Left colon (tissue), 2 donors: Measurements from ENCODE around the gene MAPK12. TPM values are rescaled to one million over a fixed set of nuclear protein-coding genes. Genes with fewer than 3 reads are reported as not detected.

Experiments used
- ATAC-seq: fragments of 200-7000 bp; cut with Tn5 transposase; one replicate; pipeline ENCODE4 v1.9.1; 2020; ENCODE audit warnings: mild to moderate bottlenecking, moderate library complexity
- DNase-seq, 2 donors: peaks; one replicate each; pipeline ENCODE4 v3.0.0-alpha.2; 2020
- intact Hi-C, 2 donors: fragments of 100-400 bp; cut with DNase I in 1 of 2; cut with micrococcal nuclease in 1 of 2; formaldehyde crosslinking; loops; one replicate each; pipeline versions ENCODE4 v1.11.2 to v1.14.0; 2022; cut with DNase I, micrococcal nuclease
- total RNA-seq, 2 donors: library from RNA; stranded (reverse); fragmentation: NEBNext Ultra II Directional; extraction: Animal tissue kit (Norgen Biotek cat#: 25700); gene quantifications; one replicate each; pipeline ENCODE4 v1.2.1, GENCODE V29; 2021
- donor health status: DM: no; HTN: no; CAD: no.
- donor health status: DM: yes; HTN: yes; CAD: no.

MAPK12 gene
- total RNA-seq, 2 donors from 2014 or later = 3.0 to 3.1 TPM

DNA sequence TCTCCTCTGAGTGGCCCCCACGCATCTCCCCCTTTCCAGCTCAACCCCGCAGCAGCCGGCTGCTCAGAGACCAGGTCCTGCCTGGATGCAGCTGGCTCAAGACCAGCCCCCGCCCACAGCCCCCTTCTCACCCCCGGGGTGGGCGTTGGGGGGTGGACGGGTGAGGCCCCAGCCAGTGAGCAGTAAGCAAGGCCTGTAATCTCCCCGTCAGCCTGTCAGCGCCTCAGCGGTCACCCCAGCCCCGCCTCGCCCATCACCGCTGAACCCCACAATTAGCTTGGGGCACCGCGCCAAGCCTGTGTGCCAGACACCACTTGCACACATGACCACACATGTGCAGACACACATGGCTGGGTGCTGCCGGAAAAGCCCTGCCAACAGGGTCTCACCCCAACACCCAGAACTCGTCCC is 40.1 kb upstream of the MAPK12 start:
- intact Hi-C loops = no loop called here
- ATAC-seq (no peak), DNase-seq (peak in 1 of 2 donors; percentile 54)

DNA sequence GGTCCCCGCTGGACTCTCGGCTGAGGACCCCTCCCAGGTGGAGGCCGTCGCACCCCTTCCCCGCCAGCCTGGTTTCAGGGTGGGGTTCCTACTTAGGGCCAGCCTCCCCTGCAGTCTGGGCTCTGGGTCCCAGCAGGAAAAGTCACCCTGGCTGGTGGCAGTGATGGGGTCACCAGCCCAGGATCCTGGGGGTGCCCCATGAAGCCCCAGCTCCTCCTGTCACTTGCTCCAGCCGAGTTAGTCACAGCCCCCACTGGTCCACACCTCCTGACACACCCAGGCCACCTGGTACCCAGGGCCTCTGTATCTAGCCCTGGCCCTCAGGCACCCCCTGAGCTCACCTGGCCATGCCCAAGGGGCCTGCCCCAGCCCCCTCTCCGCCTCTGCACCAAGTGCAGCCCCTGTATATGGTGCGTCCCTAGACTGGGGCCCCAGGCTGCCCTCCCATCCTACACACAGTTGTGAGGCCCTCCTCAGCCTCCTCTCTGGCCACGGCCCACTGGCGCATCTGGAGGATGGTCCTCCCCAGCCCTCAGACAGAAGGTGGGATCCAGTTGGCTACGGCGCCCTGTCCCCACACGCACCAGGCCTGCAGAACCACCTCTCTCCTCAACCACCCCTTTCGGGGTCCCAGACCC is 39.3 kb upstream of the MAPK12 start:
- no peak for DNase-seq
- ATAC-seq = no peak
- intact Hi-C loops = no loop called here

DNA sequence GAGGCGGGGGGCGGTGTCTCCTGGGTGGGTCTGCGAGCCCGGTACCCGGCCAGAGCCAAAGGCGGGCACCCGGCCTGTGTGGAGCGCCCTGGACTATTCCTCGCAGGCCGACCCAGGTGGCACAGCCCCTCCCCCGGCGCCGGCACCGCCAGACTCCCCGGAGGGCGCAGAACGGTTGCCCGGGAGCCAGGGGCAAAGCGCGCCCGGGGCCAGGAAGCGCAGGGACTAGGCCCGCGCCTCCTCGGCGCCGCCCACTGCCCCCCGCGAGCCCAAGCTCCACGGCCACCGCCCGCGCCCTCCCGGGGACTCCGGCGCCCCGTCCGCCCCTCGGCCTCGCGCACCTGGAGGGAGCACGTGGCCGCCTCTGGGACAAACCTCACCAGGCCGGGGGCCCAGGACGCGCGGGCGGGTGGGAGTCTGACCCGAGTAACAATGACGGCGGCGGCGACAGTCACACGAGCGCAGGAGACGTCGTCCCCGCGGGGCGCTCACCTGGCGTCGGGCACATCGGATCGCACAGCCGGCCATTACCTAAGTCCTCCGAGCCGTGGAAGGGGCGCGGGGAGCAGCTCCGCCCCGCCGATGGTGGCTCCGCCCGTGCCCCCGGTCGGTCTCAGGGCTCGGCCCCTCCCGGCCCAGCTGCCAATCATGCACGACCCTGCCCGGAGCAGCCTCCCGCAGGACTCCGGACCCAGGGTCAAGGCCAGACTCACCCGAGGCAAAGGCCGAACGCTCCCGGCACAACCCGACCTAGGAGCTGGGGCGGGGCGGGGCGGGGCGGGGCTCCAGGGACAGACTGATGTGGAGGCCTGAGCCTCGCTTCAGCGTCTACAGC is 38.5 kb upstream of the MAPK12 start:
- DNase-seq (peak; percentile 84 to 89), ATAC-seq (peak; percentile 59)
- intact Hi-C loops = no loop called here

DNA sequence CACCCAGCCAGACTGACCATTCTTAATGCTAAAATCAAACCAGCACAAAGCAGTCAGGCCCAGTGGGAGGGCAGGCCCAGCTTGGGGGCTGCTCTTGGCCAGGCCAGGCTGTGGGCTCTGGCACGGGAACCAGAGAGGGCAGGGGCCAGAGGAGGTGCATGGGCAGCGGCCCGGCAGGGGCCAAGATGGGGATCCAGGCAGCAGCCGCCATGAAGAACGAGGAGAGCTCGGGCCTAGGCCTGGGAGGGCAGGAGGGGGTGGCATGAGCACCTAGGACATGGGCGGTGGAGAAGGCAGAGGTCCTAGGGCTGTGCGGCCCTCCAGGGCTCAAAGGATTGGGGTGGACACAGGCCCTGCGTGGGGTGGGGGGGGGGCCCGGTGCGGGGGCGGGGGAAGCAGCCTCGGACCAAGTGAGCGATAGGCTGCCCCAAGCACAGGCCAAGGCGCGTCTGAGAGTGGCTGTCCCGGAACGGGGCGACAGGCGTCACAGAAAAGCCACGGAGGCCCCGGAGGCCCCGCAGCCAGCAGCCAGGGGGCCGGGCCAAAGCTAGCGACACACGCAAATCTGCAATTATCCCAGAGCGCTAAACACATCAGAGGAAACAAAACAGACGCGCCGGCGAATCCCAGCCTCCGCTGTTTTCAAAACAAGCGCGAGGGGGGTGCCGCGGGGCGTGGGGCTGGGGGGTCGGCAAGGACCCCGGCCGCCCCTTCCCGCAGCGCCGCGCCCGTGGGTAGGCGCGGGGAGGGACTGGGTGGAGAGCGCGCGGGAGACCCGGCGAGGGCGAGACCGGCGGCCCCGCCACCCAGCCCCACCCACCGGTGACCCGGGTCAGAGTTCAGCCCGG is 37.7 kb upstream of the MAPK12 start:
- intact Hi-C loops = no loop called here
- DNase-seq (no peak), ATAC-seq (no peak)

DNA sequence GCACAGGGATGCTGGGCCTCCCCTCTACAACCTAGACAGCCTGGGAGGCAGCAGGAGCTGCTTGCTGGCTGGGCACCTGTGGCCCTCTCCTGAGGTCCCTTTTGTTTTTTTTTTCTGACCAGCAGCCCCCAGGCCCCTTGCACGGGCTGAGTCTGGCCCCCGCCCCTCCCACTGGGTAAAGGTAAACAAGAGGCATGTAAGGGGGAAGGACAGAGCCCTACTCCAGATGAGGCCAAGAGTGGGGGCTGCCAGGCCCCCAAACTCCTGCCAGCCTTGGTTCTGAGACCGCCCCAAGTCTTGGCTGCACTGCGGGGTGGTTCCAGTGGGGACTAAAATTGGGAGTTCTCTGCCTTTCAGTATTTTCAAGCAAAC is 36.8 kb upstream of the MAPK12 start:
- no peak for DNase-seq
- ATAC-seq = no peak
- intact Hi-C loops = no loop called here

DNA sequence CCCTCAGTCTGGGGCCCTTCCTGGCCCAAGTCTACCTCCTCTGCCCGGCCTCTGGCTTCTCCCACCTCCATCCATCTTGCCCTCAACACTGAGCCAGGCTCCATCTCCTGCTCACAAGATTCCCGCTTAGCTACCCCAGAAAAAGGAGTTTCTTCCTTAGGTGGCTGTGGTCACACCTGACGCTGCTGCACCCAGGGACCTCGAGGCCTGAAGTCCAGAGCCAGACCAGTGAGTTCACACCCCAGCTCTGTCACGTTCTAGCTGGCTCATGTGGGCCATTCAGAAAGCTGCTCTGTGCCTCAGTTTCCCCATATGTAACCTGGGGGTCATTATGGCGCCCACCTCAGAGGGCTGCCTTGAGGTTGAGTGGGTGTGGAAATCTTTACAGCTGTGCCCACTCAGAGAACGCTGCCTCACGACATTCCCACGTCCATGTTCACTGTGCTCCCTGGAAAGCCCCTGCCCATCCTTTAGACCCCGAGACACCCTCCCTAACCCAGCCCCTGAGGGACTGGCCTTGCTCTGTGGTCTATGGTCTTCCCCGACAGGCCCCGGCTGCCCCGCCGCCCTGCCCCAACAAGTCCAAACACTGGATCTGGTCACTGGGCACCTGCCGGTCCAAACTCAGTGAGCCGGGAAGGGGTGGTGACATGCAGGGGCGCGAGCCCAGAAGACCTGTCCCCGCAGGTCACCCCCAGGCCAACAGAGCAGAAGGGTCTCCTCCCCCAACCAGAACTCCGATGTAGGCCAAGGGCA is 36.2 kb upstream of the MAPK12 start:
- ATAC-seq (no peak), DNase-seq (no peak)
- intact Hi-C loops = no loop called here

DNA sequence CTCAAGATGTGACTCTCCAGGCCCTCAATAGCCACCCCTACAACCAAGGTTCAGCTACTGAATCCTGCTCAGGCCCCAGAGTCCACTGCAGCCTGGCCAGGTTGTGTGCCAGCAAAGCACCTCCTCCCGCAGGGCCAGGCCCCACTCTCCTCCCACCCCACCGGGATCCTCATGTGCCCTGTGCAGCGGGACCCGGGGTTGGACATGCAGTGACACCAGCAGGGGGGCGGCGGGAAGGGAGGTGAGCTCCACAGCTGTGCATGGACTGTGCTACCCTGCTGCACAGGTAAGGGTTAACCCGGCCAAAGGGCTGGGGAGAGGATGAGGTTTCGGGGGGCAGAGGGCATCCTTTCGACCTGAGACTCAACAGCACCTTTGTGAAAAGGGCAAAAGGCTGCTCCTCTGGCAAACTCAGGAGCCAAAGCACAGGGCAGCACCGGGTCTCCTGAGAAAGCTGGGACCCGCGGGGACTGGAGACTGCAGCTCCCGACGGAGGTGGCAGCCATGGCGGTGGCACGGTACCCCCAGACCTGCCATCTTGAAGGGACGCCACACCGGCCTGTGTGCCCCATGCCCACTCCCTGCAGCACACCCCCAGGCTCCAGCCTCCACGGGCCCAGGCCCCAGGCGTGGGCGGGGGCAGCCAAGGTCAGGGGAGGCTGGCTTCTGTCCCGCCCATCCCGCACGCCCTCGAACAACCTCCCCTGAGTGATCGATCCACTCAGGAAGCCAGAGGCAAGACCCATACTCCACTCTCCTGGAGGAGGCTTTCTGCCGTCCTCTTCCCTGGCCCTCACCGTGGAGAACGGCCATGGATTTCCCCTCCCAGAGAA is 35.4 kb upstream of the MAPK12 start:
- intact Hi-C loops = no loop called here
- DNase-seq = no peak
- no peak for ATAC-seq

DNA sequence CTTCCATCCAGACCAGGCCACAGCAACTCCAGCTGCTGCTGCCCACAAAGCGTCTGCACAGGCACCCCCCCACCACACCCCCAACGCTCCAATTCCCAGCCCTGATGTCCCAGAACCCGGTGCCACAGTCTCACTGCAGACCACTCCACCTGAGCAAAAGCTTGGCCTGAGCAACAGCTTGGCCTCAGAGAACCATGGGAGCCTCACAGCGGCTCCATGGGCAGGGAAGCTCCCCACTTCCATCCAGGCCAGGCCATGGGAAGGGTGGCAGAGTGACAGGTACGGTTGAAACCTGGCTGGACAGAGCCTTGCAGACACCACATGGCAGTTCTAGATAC is 32.8 kb upstream of the MAPK12 start:
- intact Hi-C loops = no loop called here
- ATAC-seq = peak; percentile 7
- DNase-seq = no peak

DNA sequence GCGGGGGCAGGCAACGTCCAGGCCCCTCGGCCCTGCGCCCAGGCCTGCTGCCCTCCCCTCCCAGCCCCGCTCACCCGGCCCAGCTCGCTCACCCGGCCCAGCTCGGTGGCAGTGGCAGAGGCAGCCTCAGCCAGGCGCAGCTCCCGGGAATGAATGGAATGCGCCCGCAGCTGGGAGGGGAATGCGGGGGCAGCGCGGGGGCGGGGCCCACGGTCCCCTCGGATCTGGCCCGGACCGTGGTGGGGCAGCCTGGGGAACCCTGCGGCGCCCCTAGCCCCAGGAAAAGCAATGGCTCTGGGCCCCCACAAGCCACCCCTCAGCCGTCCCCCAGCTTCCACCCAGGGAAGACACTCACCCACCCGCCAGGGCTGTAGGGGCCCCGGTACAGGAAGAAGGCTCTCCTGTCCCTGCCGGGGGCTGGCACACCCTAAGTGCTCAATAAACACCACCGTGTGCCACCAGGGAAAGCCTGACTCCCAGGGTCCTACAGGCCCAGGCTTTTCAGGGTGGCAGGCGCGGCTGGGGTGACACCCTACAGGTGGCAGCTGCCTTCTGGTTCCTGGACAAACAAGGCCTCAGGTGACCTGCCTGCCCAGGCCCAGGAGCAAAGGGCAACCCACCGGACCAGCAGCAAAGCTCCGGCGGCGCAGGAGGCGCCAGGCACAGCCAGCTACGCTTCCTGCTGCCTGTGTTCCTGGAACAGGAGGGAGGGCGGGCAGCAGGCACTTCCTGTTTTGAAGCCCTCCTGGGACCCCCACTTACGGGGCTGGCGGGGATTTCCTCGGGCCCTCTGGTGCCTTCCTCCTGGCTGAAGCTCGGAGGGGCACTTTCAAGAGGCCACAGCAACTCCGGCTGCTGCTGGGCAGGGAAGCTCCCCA is 32.2 kb upstream of the MAPK12 start:
- intact Hi-C loops = no loop called here
- ATAC-seq = peak; percentile 85
- peak; percentile 81 to 93 for DNase-seq

DNA sequence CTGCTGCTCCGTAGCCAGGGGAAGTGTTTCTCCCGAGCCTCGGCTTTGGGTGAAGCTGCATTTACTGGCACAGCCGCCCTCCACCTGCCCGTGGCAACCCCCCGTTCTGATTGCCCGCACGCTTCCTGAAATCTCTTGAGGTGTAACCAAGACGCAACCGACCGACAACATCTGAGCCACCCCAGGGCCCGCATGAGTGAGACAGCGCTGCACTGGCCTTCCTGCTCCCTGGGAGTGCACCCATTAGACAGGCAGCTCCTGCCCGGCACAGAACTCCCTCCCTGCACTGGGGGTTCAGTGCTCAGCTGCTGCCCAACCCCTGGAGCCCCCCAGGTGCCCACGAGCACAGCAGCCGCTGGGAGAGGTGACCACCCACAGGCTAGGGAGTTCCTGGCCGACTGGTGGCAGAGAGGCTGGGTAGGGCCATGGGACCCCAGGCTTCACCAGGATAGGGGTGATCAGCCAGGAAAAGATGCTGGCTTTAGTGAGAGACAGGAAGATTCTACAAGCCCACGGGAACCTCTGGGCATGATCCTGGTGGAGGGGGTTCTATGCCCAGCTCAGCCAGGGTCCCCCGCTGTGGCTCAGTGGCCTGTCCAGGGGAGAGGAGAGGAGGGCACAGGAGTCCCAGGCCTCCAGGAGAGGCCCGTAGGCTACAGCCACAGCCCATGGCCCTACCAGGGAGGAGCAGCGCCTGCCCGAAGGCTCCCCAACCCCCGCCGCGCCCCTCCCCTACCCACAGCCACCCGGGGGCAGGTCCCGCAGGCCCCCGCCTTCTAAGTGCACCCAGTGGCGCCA is 31.4 kb upstream of the MAPK12 start:
- intact Hi-C loops = no loop called here
- peak; percentile 23 for ATAC-seq
- no peak for DNase-seq

DNA sequence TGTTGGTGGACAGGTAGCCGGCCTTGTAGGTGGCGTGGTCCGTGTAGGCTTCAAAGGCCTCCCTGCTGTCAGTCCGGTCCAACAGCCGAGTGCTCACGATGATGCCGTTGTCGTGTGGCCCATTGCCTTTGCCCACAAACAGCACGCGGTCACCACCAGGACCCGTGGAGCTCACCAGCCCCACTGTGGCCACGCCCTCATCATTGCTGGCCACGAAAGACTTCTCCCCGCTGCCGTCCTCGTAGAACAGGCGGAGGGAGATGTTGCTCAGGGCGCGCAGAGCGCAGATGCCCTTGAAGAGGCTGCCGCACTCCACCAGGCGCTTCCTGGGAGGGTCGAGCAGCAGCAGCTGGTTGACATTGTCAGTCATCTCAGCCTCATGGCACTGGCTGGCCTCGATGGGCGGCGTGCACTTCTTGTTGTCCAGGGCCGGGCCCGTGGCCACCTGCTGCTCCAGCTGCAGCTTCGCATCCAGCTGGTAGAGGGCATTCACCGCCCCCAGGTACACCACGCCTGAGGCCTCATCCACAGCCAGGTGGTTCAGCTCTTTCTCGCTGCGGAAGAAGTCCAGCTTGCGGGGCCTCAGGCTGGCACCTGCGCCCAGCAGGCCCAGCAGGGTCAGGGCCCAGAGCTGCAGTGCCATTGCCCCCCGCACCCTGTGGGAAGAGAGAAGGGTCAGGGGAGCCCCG is 28.6 kb upstream of the MAPK12 start:
- DNase-seq (no peak), ATAC-seq (no peak)
- intact Hi-C loops = no loop called here

DNA sequence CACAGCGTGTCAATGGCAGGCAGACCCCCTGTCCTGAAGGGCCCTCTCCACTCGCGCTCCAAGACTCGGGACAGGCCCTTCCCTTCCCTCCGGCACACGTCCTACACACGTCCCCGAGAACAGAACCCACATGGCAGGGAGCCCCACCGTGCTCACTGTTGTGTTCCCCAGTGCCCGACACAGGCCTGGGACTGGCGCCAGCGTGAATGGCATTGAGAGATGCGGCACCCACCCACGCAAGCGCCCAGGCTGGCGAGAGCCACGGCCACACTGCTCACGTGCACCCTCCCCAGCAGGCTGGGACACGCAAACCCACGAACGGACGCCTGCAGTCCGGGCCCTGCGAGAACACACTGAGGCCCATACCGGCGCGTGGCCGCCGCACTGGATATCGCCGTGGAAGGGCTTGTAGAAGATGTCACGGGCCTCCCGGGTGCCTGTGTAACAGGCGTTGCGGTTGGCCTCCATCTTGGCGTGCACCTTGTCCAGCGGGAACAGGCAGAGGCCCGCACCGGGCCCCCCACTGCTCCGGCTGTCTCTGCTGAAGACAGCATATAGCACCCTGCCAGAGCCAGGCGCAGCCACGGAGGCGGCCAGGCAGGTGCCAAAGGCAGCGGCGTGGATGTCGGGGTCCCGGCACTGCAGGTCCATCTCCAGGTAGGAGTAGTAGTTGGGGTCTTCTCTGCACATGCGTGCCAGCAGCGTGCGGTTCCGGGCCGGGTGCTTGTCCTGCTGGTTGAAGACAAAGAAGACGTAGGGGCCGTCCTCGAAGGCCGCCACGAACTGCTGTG is 27.9 kb upstream of the MAPK12 start:
- ATAC-seq (no peak), DNase-seq (no peak)
- intact Hi-C loops = no loop called here

DNA sequence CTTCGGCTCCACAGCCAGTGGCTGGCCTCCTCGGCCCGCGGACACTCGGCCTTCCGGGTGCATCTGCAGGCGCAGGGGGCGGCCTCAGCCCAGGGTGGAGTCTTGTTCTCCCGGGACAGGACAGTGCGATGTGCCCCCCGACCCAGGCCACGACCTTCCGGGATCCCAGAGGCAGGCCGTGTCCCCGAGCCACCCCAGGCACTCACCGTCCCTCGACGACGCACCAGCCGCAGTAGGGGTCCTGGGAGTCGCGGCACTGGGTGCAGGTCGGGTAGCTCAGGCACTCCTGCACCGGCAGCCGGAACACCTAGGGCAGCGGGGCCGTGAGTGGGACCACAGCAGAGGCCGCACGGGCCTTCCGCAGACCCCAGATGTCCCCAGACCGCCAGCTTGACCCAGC is 26.2 kb upstream of the MAPK12 start:
- ATAC-seq (no peak), DNase-seq (no peak)
- intact Hi-C loops = no loop called here

DNA sequence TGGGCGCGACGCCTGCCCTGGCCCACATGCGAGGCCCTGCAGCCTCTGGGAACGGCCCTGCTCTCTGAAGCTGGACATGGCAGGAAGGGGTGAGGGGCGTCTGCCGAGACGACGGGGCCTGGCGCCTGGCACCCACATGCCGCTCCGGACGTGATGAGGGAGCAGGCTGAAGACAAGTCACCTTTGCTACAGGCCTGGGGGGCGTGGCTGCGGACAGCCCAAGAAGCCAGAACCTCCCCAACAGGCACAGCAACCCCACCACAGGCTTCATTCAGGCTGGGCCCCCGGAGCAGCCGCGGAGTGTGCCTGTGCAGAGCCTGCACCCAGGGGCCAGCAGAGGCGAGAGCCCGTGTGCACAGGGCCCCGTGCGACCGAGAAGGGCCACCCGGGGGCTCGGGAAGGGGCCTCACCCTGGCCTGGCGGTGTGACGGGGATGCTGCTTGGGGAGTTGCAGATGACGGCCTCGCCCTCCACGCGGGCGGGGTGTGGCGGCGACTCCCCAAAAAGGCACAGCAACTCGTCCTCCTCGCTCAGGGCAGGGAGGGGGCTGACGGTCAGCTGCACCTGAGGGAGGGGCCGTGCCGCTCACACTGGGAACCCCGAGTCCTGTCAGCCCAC is 25.3 kb upstream of the MAPK12 start:
- intact Hi-C loops = no loop called here
- no peak for DNase-seq
- ATAC-seq = no peak

DNA sequence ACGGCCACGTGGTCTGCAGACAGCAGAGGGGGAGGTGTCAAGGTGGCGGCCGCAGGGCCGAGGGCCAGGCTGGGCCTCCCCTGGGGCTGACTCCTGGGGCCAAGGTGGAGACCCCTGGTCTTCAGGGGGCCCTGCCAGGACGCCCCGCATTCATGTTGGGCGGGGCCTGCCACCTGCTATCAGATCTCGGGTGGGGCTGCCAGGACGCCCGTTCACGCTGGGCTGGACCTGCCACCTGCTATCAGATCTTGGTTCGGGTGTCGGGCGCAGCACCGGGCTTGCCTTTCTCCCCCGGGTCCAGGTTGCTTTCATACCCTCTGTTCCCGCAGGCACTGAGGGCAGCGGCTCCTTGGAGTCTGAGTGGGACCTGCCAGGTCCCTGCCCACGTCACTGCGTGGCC is 24.8 kb upstream of the MAPK12 start:
- intact Hi-C loops = no loop called here
- no peak for ATAC-seq
- DNase-seq = no peak
